ENCODE data around the gene UCHL3. TPM values are rescaled to one million over a fixed set of nuclear protein-coding genes. Genes with fewer than 3 reads are reported as not detected.

The UCHL3 gene
- total and polyA plus RNA-seq, 9 of the 15 experiments (the other 6 are each of a cell fraction or from before 2014, with no cell fraction given) = 42.2 to 112 (median 85.4) TPM

DNA sequence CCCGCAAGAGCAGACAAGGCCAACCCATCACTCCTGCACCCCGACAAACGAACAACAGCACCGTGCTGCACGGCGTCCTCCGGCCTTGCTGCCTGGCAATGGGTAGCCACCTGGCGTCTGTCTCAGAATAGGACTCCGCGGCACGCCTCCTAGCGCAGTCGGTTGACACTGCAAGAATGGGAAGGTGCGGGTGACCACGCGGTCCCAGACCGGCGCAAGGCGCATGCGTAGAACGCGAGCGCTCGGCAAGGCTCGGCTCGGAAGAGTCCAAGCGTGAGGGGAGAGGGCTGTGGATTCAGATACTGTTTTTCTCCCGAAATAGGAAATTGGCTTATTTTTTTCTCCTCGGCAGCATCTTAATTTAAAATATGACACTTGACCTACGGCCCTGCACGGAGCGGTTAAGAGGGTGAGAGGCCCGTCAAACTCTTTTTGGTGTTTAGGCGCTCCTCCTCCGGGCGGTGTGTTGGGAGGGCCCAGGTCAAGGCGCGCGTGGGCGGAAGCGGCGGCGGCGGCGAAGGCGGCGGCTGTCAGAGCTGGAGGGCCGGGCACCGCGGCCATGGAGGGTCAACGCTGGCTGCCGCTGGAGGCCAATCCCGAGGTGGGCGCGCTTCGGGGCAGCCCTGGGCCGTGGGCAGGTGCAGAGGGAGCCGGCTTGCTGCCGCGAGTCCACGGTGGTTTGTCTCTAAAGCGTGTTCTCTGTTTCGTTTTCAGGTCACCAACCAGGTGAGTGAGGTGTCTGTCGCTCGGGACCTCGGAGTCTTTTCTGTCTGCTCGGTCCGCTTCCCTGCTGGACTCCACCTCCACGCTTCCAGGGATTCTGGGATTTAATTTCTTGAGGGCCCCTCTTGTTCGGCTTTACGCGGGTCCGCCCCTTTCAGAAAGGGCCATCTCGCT lies at the start of gene UCHL3 (continued):
- TF ChIP-seq SAP30 (IDR thresholded peaks at IDR 0.05; ENCODE audit: borderline replicate concordance, insufficient read depth, low read depth, low read length, poor library complexity, severe bottlenecking) (peak; percentile 84), MCM2 (IDR thresholded peaks at IDR 0.05; ENCODE audit: low read depth) (no peak), XRCC5 (IDR thresholded peaks at IDR 0.05; ENCODE audit: low read depth, low read length) (no peak), ATF6 (CRISPR knock-in tag; IDR thresholded peaks at IDR 0.05) (no peak), ZNF239 (CRISPR knock-in tag; IDR thresholded peaks at IDR 0.05) (no peak), ADNP (tag; IDR thresholded peaks at IDR 0.05) (no peak), ZSCAN32 (CRISPR knock-in tag; IDR thresholded peaks at IDR 0.05) (no peak), ZNF75A (CRISPR knock-in tag; IDR thresholded peaks at IDR 0.05) (no peak), SMARCA5 (IDR thresholded peaks at IDR 0.05) (no peak), CC2D1A (IDR thresholded peaks at IDR 0.05) (no peak), BRD4 (IDR thresholded peaks at IDR 0.05) (no peak), BRD9 (IDR thresholded peaks at IDR 0.05; ENCODE audit: low read depth, partially characterized antibody) (no peak), CHD1 (IDR thresholded peaks at IDR 0.05; ENCODE audit: low read length) (no peak), CSDE1 (IDR thresholded peaks at IDR 0.05) (no peak), SRSF3 (IDR thresholded peaks at IDR 0.05; ENCODE audit: insufficient read depth, low read length) (no peak), SIRT6 (IDR thresholded peaks at IDR 0.05; ENCODE audit: low read depth, low read length) (no peak), FOXP1 (CRISPR knock-in tag; IDR thresholded peaks at IDR 0.05) (no peak; the same call in 1 of the 2 replicates), TEAD2 (tag; IDR thresholded peaks at IDR 0.05) (no peak), PHB (CRISPR knock-in tag; IDR thresholded peaks at IDR 0.05) (no peak), ZKSCAN8 (CRISPR knock-in tag; IDR thresholded peaks at IDR 0.05) (no peak)
- TF ChIP-seq, protein P1, sequence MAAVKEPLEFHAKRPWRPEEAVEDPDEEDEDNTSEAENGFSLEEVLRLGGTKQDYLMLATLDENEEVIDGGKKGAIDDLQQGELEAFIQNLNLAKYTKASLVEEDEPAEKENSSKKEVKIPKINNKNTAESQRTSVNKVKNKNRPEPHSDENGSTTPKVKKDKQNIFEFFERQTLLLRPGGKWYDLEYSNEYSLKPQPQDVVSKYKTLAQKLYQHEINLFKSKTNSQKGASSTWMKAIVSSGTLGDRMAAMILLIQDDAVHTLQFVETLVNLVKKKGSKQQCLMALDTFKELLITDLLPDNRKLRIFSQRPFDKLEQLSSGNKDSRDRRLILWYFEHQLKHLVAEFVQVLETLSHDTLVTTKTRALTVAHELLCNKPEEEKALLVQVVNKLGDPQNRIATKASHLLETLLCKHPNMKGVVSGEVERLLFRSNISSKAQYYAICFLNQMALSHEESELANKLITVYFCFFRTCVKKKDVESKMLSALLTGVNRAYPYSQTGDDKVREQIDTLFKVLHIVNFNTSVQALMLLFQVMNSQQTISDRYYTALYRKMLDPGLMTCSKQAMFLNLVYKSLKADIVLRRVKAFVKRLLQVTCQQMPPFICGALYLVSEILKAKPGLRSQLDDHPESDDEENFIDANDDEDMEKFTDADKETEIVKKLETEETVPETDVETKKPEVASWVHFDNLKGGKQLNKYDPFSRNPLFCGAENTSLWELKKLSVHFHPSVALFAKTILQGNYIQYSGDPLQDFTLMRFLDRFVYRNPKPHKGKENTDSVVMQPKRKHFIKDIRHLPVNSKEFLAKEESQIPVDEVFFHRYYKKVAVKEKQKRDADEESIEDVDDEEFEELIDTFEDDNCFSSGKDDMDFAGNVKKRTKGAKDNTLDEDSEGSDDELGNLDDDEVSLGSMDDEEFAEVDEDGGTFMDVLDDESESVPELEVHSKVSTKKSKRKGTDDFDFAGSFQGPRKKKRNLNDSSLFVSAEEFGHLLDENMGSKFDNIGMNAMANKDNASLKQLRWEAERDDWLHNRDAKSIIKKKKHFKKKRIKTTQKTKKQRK (IDR thresholded peaks at IDR 0.05; ENCODE audit: borderline replicate concordance, low read depth, low read length) = no peak
- TF ChIP-seq, protein P2, sequence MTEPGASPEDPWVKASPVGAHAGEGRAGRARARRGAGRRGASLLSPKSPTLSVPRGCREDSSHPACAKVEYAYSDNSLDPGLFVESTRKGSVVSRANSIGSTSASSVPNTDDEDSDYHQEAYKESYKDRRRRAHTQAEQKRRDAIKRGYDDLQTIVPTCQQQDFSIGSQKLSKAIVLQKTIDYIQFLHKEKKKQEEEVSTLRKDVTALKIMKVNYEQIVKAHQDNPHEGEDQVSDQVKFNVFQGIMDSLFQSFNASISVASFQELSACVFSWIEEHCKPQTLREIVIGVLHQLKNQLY (CRISPR knock-in tag; conservative IDR thresholded peaks at IDR 0.05) = no peak

Measured in K562 (cell line).